Chondrocyte (in vitro differentiated cells): Measurements from ENCODE around the gene CLEC14A. TPM values are rescaled to one million over a fixed set of nuclear protein-coding genes. Genes with fewer than 3 reads are reported as not detected.
A peak's percentile ranks its signal among the peaks of the same experiment; 100 is the strongest.

Source experiments
- DNase-seq: peaks from one replicate; pipeline ENCODE4 v3.0.0; 2021; ENCODE audit warnings: mixed read lengths, low spot score
- H3K27ac Mint-ChIP-seq: one replicate; pipeline ENCODE4 v1.8.0; 2021; ENCODE audit warnings: mild to moderate bottlenecking, moderate library complexity, mixed read lengths; ENCODE audit not compliant: unreplicated experiment
- H3K27me3 Mint-ChIP-seq: 2 replicates; pipeline ENCODE4 v1.8.0; 2021; ENCODE audit warnings: low read depth, mixed read lengths
- H3K36me3 Mint-ChIP-seq: 2 replicates; pipeline ENCODE4 v1.8.0; 2021; ENCODE audit warnings: low read depth, mixed read lengths
- H3K4me1 Mint-ChIP-seq: 2 replicates; pipeline ENCODE4 v1.8.0; 2021; ENCODE audit warnings: low read depth, mild to moderate bottlenecking, mixed read lengths
- H3K4me3 Mint-ChIP-seq: one replicate; pipeline ENCODE4 v1.8.0; 2021; ENCODE audit warnings: mild to moderate bottlenecking, moderate library complexity, mixed read lengths; ENCODE audit not compliant: unreplicated experiment
- H3K9me3 Mint-ChIP-seq: 2 replicates; pipeline ENCODE4 v1.8.0; 2021; ENCODE audit warnings: low read depth, mixed read lengths
- CTCF ChIP-seq: fragments of 200-600 bp; sonication (generic); IDR thresholded peaks from 2 replicates; pipeline ENCODE4 v1.5.0; 2021; ENCODE audit warnings: antibody characterized with exemption, mild to moderate bottlenecking, moderate library complexity
- total RNA-seq: library from RNA; stranded (reverse); gene quantifications from 3 replicates; pipeline ENCODE4 v1.2.1, GENCODE V29; 2021

Gene CLEC14A
- total RNA-seq, 1 donor from 2014 or later: not detected

DNA sequence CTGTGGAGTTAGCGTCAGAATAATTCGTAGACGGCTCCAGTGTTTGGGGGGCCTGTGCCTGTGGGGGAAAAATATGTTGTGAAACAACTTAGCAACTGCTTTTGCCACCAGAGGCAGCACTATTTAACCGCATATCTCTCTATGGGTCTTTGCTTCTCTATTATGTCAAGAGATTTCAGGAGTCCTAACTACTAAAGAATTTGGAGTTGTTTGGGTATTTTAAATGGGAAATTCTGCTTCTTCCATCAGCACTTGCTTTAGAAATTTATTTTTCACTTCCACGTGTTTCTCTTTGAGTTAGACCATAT is 594 bp upstream of the CLEC14A start:
- Mint-ChIP-seq H3K36me3 (no peaks in the 10 kb centered on the region), H3K4me1 (peaks cover 4% of the 10 kb centered on the region), H3K9me3 (peaks cover 8% of the 10 kb centered on the region), H3K27me3 (peaks cover 32% of the 10 kb centered on the region), H3K27ac (no peak overlapping the region), H3K4me3 (no peak overlapping the region)
- DNase-seq: no peak
- no peak for TF ChIP-seq CTCF

GRCh38 chr14:38255408-38255672 is 553 bp downstream of the CLEC14A start:
- DNase-seq: peak; percentile 82
- Mint-ChIP-seq H3K4me3 (no peak overlapping the region), H3K27me3 (peaks cover 32% of the 10 kb centered on the region), H3K4me1 (peaks cover 4% of the 10 kb centered on the region), H3K27ac (no peak overlapping the region), H3K9me3 (no peaks in the 10 kb centered on the region), H3K36me3 (no peaks in the 10 kb centered on the region)
- no peak for TF ChIP-seq CTCF

DNA sequence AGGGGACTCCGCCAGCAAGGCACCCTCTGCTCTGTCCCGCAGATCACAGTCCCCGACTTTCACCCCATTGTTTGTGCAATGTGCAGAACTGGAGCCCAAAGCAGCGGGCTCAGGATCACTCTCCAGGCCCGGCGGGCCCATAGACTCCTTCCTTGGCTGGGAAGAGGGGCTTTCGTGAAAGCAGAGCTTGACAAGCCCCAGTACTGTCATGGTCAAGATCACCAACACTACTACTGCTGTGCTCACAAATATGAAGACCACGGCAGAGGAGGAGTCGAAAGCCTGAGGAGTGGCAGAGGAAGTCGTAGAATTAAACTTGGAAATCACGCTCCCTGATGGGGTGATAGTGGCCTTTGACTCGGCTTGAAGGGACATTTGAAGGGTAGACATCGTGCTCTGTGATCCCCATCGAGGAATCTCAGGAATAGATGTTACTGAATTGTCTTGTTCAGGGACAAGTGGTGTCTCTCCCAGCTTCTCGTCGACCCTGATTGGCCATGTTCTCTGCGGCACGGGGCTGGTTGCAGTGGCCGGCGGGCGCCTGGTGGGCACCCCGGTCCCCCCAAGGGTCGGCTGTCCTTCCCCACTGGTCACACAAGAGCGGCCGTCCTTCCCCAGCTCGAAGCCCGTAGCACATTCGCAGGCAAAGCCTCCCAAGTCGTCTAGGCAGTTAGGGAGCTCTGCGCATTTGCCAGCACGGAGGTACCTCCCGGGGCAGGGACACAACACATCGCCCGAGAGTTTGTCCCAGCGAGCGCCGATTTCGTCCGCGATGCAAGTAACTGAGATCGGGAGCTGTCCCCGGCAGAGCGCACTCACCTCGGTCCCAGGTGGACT is 1.1 kb downstream of the CLEC14A start:
- no peaks in the 10 kb centered on the region for H3K9me3 Mint-ChIP-seq
- peaks cover 32% of the 10 kb centered on the region for H3K27me3 Mint-ChIP-seq
- H3K27ac Mint-ChIP-seq: no peak overlapping the region
- no peak overlapping the region for H3K4me3 Mint-ChIP-seq
- no peaks in the 10 kb centered on the region for H3K36me3 Mint-ChIP-seq
- peaks cover 4% of the 10 kb centered on the region for H3K4me1 Mint-ChIP-seq
- DNase-seq: no peak
- no peak for TF ChIP-seq CTCF

- Mint-ChIP-seq H3K27me3 (peaks cover 32% of the 10 kb centered on the region), H3K9me3 (no peaks in the 10 kb centered on the region), H3K4me1 (peaks cover 4% of the 10 kb centered on the region), H3K4me3 (no peak overlapping the region), H3K27ac (no peak overlapping the region), H3K36me3 (no peaks in the 10 kb centered on the region)
- DNase-seq: no peak
- TF ChIP-seq CTCF: no peak
These were observed 2.2 kb downstream of the CLEC14A start for GRCh38 chr14:38253676-38254075.

DNA sequence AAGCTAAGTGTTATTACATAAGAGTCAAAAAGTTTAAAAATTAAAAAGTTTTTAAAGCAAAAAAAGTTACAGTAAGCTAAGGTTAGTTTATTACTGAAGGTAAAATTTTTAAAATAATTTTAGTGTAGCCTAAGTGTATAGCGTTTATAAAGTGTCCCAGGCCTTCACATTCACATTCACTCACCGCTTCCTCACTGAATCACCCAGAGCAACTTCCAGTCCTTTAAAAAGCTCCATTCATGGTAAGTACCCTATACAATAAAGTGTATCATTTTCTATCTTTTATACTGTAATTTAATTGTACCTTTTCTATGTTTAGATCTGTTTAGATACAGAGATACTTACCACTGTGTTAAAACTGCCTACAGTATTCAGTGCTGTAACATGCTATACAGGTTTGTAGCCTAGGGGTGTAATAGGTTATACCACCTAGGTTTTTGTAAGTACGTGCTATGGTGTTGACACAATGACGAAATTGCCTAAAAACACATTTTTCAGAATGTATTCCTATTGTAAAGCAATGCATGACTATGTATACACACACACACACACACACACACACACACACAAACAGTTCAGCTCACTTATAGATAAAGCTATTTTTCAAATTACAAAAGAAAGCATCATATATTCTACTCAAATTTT is 3.7 kb downstream of the CLEC14A start:
- no peak for DNase-seq

More for the DNA sequence above, 3.7 kb downstream of the CLEC14A start:
- peaks cover 4% of the 10 kb centered on the region for H3K4me1 Mint-ChIP-seq
- H3K4me3 Mint-ChIP-seq: no peak overlapping the region
- H3K27ac Mint-ChIP-seq: no peak overlapping the region
- H3K36me3 Mint-ChIP-seq: no peaks in the 10 kb centered on the region
- TF ChIP-seq CTCF: no peak
- peaks cover 25% of the 10 kb centered on the region for H3K27me3 Mint-ChIP-seq
- no peaks in the 10 kb centered on the region for H3K9me3 Mint-ChIP-seq
